ENCODE data around the gene FAM221A.
"Not testable (repeated sequence)": the region's sequence is repeated elsewhere in the genome, so short reads cannot be mapped to it uniquely, and the experiment has no call there.

Gene FAM221A, protein sequence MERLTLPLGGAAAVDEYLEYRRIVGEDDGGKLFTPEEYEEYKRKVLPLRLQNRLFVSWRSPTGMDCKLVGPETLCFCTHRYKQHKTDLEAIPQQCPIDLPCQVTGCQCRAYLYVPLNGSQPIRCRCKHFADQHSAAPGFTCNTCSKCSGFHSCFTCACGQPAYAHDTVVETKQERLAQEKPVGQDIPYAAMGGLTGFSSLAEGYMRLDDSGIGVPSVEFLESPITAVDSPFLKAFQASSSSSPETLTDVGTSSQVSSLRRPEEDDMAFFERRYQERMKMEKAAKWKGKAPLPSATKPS

DNA sequence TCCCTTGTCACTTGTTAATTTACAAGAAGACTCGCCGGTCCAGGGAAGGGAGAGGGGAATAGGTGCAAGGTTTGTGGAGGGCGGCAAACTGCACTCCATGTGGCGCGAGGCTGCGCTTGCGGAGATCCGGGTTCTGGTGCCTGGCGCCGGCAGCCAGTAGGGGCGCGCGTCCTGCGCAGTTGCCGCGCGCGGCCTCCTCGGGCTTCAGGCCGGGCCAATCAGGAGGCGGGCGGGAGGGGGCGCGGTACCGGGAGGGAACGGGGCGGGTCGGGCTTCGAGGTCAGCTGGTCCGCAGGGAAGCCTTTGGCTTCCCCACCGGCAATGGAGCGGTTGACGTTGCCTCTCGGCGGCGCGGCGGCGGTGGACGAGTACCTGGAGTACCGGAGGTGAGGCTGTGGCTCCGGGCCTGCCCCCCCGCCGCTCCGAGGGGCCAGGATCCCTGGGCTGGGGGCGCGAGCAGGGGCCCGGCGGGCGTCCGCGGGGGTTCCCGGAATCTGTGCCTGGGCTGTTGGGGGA lies at the start of gene FAM221A:
Gene FAM221A, plus strand, starts transcription at position 302 of the 516 bp plus-strand sequence. Its CDS starts 20 bp downstream, at position 322.
- DNase-seq (ENCODE audit: low read depth) = peak; percentile 56

GRCh38 chr7:23633417-23633816 lies 46.6 kb upstream of the FAM221A start:
- DNase-seq (ENCODE audit: low read depth) = no peak

DNA sequence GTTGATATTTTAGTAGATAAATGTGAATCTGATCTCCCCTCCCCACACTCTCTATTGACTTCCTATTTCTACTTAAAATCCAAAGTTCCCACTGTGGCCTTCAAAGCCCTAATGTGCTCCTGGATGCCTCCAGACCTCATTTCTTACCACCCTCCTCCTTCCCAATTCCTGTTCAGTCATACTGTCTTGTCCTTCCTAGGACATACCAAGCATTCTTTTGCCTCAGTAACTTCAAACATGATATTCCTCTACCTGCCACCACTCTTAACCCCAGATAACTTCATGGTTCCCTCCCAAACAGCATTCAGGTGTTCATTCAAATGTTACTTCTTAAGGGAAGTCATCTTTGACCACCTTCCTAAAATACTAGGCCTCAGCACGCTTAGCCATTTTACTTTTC lies 34.2 kb upstream of the FAM221A start:
- DNase-seq (ENCODE audit: low read depth) = no peak

DNA sequence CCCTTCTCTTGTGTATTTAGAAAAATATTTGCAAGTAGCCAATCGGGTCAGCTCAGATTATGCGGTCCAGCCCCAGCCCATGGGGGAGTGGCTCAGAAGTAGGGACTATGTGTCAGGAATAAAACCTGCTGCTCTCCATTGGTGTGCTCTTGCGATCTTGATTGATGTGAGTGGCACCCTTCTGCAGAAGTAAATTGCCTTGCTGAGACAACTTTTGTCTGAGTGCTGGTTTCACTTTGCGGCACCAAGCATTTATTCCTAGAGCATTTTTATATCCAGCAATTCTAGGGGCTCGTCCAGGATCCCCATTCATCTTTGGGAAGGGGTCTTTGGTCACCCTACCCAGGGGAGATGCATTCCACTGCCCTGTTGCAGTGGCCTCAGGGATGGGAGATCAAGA lies 26.1 kb upstream of the FAM221A start:
- DNase-seq (ENCODE audit: low read depth) = no peak

DNA sequence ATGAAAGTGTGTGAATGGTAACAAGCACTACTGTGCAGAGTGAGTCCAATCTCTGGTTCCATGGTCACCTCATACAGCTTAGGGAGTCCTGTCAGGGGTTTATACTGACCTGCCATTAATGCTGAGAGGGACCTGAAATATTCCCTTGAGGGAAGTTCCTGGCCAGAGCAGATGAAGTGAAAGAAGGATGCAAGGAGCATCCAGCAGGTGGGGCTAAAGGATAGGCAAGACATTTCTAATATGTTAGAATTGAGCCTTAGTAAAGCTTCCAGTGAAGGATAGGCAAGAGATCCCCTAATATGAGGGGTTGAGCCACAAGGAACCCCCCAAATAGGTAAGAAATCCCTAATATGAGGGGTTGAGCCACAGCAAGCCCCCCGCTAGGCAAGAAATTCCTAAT lies 25.5 kb upstream of the FAM221A start:
- DNase-seq (ENCODE audit: low read depth) = no peak

GRCh38 chr7:23655433-23655832 lies 24.6 kb upstream of the FAM221A start:
- DNase-seq (ENCODE audit: low read depth) = no peak

GRCh38 chr7:23658831-23659427 lies 21.1 kb upstream of the FAM221A start:
- DNase-seq (ENCODE audit: low read depth) = no peak

- DNase-seq (ENCODE audit: low read depth) = no peak
Measured at GRCh38 chr7:23661385-23661784, 18.6 kb upstream of the FAM221A start.

DNA sequence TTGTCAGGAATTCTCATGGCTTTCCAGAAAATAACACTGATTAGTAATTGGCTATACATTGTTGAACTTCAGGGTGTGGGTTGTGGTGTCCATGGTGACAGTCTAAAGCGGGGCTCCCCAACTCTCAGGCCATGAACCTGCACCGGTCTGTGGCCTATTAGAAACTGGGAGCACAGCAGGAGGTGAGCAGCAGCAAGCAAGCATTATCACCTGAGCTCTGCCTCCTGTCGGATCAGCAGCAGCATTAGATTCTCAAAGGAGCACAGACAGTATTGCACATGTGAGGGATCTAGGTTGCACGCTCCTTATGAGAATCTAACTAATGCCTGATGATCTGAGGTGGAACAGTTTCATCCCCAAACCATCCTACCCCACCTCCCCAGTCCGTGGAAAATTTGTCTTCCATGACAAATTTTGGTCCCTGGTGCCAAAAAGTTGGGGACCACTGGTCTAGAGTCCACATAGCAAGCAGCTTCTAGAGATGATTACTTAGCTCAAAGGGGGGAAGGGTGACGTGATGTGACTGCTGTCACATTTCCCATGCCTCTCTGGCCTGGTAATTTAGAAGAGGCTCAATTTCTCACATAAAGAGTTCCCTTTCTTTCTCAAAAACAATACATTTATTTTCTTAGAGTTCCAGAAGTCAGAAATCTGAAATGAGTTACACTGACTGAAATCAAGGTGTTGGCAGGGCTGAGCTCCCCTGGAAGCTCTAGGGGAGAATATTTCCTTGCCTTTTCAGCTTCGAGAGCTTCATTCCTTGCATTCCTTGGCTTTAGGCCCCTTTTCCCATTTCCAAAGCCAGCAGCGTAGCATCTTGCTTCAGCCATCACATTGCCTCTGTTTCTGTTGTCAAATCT lies 17.6 kb upstream of the FAM221A start:
- no peak for DNase-seq (ENCODE audit: low read depth)

DNA sequence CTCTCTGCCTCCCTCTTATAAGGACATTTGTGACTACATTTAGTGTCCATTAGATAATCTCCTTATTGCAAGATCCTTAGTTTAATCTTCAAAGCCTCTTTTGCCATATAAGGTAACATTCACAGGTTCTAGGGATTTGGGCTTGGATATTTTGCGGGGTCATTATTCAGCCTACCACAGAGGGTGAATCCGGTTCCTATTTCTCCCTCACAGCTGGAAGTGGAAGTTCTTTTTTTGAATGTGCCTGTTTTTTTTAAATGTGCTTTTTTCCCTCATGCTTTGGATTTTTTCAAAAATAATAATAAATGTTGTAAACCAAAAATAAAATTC lies 17.1 kb upstream of the FAM221A start:
- no peak for DNase-seq (ENCODE audit: low read depth)

DNA sequence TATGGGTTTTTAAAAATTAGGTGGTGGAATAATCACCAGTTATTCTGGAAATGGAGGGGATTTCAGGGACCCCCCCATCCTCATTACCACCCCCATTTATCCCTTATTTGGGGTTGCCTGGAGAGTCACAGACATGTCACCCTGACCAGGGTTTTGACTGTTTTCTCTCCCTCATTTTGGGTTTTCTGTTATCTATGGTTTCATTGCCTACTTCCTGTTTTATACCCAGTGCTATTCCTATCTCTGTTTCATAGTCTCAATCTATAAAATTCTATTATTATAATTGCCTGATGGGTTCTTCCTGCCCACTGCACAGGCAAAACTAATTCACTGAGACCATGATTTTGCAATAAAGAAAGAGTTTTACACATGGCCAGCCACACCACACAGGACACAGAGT lies 15.9 kb upstream of the FAM221A start:
- DNase-seq (ENCODE audit: low read depth) = no peak

DNA sequence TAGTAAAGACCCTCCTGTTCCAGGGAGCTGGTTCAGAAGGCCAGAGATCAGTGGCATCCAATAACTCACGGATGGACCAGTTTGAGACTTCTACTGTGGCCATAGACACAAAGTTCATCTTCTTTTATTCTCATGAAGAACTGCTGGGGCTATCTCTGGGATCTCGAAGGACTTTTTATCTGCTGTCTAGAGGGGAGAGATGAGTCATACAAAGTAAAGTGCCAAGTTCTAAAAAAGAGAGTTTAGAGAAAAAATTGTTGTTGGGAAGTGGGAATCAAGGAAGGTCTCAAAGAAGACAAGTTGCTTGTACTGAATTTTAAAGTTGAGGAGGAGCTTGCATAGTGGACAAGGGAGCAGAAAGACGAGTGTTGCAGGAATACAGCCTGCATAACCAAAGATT lies 8.0 kb upstream of the FAM221A start:
- DNase-seq (ENCODE audit: low read depth) = no peak

DNA sequence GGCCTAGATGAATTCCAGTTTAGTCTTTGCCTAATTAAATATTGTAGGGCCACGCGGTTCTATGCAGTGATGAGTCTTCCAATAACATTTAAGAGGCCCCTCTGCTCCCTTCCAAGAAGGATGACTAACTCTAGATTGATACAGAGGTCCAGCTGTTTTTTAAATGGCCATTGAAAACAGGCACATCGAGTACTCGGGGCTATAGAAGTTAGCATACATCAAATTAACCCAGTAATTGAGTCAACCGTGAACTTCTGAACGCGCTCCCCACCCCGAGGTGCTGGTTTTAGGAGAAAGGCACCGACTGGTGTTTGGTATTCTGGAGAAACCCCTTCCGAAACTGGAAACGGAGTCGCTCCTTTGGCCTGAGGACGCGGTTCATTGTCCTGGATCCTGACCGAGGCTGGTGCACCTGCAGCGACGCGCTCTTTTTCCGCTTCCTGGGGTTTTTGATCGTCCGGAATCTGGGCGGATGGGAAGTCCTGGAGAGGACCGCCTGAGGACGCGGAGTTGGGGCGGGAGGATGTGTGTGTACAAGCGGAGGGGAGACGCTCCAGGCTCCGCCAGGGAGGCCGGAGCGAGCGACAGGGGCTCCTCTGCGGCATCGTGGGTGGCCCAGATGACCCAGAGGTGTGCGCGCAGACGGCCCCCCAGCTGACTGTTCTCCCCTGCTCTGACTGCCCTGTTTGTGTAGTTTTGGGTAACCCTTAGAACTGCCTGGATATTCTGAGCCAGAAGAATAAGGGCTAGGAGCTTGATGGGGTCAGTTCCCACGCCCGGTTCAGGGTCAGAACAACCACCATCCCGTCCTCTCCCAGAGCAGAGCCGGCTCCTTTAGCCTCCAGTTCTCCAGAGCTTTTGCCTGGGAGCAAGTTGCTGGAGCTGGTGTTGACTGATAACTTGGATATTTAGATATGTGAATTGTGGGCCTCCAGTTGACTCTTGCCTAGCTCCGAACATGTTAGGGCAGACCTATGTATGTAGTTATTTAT lies 711 bp downstream of the FAM221A start:
- DNase-seq (ENCODE audit: low read depth) = peak; percentile 2

DNA sequence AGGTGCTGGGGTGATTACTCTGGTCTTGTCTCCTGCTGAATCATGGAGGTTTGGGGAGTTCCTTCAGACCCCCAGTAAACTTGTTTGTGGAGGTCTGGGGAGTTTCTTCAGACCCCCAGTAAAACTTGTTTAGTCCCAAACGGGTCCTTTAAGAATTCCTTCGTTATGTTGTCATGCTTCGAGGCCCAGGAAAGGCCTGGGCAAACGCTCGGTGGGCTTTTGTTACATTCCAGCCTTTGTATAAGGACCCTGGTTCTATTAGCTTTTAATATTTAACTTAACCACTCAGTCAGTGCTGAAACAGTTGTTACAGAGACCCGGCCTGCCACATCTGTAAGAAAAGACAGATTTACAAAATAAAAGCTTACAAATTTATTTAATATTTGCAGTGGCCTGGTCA lies 4.0 kb downstream of the FAM221A start:
- DNase-seq (ENCODE audit: low read depth) = not testable (repeated sequence)

GRCh38 chr7:23685731-23686130 lies 5.7 kb downstream of the FAM221A start:
- DNase-seq (ENCODE audit: low read depth) = peak; percentile 3

DNA sequence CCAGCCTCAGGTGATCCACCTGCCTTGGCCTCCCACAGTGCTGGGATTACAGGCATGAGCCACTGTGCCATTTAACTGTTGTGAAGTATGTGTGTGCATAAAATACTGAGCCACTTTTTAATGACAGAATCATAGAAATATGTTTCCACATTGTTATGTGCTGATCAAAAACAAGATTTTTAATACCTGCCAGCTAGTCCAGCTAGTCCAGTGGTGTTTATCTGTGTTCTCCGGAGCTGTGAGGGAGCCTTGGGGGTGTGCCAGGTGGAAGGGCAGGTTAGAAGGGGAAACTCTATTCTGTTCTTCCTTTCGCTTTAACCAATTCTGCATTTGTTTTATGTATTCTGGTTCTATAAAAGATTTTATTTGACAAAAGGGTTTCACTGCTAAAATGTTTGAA lies 7.0 kb downstream of the FAM221A start:
- DNase-seq (ENCODE audit: low read depth) = no peak

GRCh38 chr7:23689165-23689564 lies 9.2 kb downstream of the FAM221A start:
- no peak for DNase-seq (ENCODE audit: low read depth)

GRCh38 chr7:23691320-23691719 lies 11.3 kb downstream of the FAM221A start:
- no peak for DNase-seq (ENCODE audit: low read depth)

GRCh38 chr7:23693224-23693623 lies 13.2 kb downstream of the FAM221A start:
- no peak for DNase-seq (ENCODE audit: low read depth)

GRCh38 chr7:23696916-23697441 lies 17.0 kb downstream of the FAM221A start:
- peak; percentile 51 for DNase-seq (ENCODE audit: low read depth)

- no peak for DNase-seq (ENCODE audit: low read depth)
Measured at GRCh38 chr7:23698822-23699221, 18.8 kb downstream of the FAM221A start.

Measured in fibroblast of the conjunctiva (primary cell).